Mucosa of rectum (tissue), 2 donors: Measurements from ENCODE around the gene ZDHHC7.
"Not testable (repeated sequence)": the region's sequence is repeated elsewhere in the genome, so short reads cannot be mapped to it uniquely, and the experiment has no call there.

Source experiments
- H3K27ac ChIP-seq, 2 donors: one replicate each; pipeline ENCODE4 v1.7.0; 2013; ENCODE audit warnings: inconsistent platforms in 2 of 2, low read depth in 2 of 2, low read length in 2 of 2
- H3K27me3 ChIP-seq, 2 donors: one replicate each; pipeline ENCODE4 v1.7.0; 2013; ENCODE audit warnings: low read length in 2 of 2; ENCODE audit not compliant: control insufficient read depth in 2 of 2, insufficient read depth in 2 of 2
- H3K36me3 ChIP-seq, 2 donors: one replicate each; pipeline ENCODE4 v1.7.0; 2013; ENCODE audit warnings: low read length in 2 of 2; ENCODE audit not compliant: control insufficient read depth in 2 of 2, insufficient read depth in 2 of 2
- H3K4me1 ChIP-seq, 2 donors: one replicate each; pipeline ENCODE4 v1.7.0; 2013; ENCODE audit warnings: low read length in 2 of 2, mild to moderate bottlenecking in 1 of 2; ENCODE audit not compliant: control insufficient read depth in 2 of 2, insufficient read depth in 2 of 2
- H3K4me3 ChIP-seq, 2 donors: one replicate each; pipeline ENCODE4 v1.7.0; 2013; ENCODE audit warnings: low read length in 2 of 2
- H3K9ac ChIP-seq, 2 donors: one replicate each; pipeline ENCODE4 v1.7.0; 2013; ENCODE audit warnings: low read length in 2 of 2, low read depth in 1 of 2, mild to moderate bottlenecking in 1 of 2
- H3K9me3 ChIP-seq, 2 donors: one replicate each; pipeline ENCODE4 v1.7.0; 2013; ENCODE audit warnings: low read length in 2 of 2; ENCODE audit not compliant: control insufficient read depth in 2 of 2
- donor health status: healthy.
- donor health status: Normal muscosa, but diverticular disease.

ZDHHC7 gene

DNA sequence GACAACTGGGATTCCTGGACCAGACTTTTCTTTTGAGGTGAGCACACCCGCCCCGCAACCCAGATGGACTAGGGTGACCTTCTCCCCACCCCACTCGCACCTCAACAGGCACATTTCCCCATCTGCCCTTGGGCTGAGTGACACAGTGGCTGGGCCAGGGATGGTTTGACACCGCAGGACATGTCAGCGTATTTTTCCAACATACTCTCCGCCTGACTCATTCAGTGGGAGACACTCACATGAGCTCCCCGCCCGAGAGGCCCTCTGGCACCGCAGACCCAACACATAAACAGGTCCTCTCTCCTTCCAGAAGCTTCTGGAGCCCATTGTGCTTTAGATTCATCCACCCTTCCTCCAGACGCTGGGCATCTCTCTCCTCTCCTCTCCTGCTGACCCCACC is 69.4 kb downstream of the ZDHHC7 start:
- H3K9me3 ChIP-seq, result no peaks in the 10 kb centered on the region
- peaks cover 0 to 2% of the 10 kb centered on the region in 2 donors for H3K4me1 ChIP-seq
- no peaks in the 10 kb centered on the region for H3K36me3 ChIP-seq
- H3K27ac ChIP-seq, result no peak overlapping the region
- no peaks in the 10 kb centered on the region for H3K27me3 ChIP-seq
- H3K4me3 ChIP-seq, result no peak overlapping the region
- no peak overlapping the region for H3K9ac ChIP-seq

- Histone ChIP-seq H3K9me3 (no peaks in the 10 kb centered on the region), H3K4me3 (no peak overlapping the region), H3K4me1 (no peaks in the 10 kb centered on the region), H3K27me3 (no peaks in the 10 kb centered on the region), H3K9ac (no peak overlapping the region), H3K36me3 (no peaks in the 10 kb centered on the region), H3K27ac (peak overlapping the region; percentile 16 to 26)
Measured at GRCh38 chr16:84940670-84941551, 70.4 kb downstream of the ZDHHC7 start.

DNA sequence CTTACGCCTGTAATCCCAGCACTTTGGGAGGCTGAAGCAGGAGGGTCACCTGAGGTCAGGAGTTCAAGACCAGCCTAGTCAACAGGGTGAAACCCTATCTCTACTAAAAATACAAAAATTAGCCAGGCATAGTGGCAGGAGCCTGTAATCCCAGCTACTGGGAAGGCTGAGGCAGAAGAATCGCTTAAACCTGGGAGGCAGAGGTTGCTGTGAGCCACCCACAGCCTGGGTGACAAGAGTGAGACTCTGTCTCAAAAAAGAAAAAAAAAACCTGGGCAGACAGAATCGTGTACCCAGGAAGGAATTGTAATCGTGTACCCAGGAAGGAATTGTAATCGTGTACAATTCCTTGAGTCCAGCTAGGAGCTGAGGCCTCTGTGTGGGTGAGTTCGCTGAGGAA is 72.7 kb downstream of the ZDHHC7 start:
- H3K36me3 ChIP-seq, H3K9me3 ChIP-seq, H3K27me3 ChIP-seq, H3K9ac ChIP-seq, H3K27ac ChIP-seq, H3K4me1 ChIP-seq, H3K4me3 ChIP-seq: not testable (repeated sequence)

DNA sequence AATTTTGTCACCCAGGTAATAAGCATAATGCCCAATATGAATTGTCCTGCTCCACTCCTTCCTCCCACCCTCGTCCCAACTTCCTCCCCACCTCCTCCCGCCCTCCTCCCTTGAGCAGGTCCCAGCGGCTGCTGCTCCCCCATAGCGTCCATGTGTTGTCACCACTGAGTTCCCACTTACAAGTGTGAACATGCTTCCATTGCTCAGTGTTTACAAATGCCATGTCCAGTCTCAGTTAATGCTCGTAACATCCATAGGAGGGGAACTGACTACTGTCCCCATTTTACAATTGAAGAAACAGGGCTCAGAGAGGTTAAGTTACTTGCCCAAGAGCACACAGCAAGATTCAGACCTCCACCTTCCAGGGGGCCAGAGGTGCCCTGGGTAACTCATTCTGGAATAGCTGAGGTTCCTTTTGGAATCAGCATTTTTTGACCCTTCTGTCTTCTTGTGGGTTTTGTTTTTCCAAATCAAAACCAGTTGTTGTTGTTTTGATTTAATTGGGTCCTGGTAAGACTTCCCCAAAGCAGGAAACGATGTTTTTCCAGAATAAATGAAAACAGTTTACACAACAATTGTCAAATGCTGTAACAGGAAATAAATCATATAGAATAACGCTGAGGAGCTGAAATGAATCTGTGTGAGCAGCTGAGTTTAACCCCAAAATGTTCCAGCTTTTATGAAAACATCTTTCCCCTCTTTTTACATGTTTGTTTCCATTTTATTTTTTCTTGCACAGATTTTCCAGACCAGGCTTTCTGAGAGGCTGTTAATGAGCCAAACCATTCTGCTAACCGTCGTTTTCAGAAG is 73.9 kb downstream of the ZDHHC7 start:
- no peaks in the 10 kb centered on the region for H3K36me3 ChIP-seq
- peaks cover 0 to 3% of the 10 kb centered on the region in 2 donors for H3K4me1 ChIP-seq
- H3K9ac ChIP-seq, result no peak overlapping the region
- H3K27ac ChIP-seq, result no peak overlapping the region
- no peaks in the 10 kb centered on the region for H3K9me3 ChIP-seq
- H3K4me3 ChIP-seq, result no peak overlapping the region
- no peaks in the 10 kb centered on the region for H3K27me3 ChIP-seq

- Histone ChIP-seq H3K9ac (no peak overlapping the region), H3K4me3 (no peak overlapping the region), H3K27ac (peak overlapping the region; percentile 16 to 49)
Measured at GRCh38 chr16:84933774-84934631, 77.3 kb downstream of the ZDHHC7 start.

DNA sequence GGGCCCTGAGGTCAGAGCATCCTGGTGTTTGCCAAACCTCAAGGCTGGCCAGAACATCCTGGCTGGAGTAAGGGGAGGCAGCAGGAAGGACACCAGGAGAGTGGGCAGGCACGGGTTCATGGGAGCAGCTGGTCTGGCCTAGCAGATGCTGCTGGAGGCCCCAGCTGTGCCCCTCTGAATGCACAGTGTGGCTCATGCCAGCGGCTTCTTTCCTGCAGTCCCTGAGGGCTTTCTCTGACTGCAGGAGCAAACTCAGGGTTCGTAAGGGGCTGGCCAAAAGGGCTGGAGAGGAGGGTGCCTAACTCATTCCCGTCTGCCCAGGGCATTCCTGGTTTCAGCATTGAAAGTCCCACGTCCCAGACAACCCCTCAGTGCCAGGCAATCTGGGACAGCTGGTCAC is 78.7 kb downstream of the ZDHHC7 start:
- Histone ChIP-seq H3K27me3 (no peaks in the 10 kb centered on the region), H3K9me3 (no peaks in the 10 kb centered on the region), H3K9ac (no peak overlapping the region), H3K27ac (no peak overlapping the region), H3K4me3 (no peak overlapping the region), H3K4me1 (peaks cover 5 to 19% of the 10 kb centered on the region in 2 donors), H3K36me3 (no peaks in the 10 kb centered on the region)

More at GRCh38 chr16:84933774-84934631, 77.3 kb downstream of the ZDHHC7 start:
- Histone ChIP-seq H3K4me1 (peaks cover 3 to 9% of the 10 kb centered on the region in 2 donors), H3K9me3 (no peaks in the 10 kb centered on the region), H3K27me3 (no peaks in the 10 kb centered on the region), H3K36me3 (no peaks in the 10 kb centered on the region)

DNA sequence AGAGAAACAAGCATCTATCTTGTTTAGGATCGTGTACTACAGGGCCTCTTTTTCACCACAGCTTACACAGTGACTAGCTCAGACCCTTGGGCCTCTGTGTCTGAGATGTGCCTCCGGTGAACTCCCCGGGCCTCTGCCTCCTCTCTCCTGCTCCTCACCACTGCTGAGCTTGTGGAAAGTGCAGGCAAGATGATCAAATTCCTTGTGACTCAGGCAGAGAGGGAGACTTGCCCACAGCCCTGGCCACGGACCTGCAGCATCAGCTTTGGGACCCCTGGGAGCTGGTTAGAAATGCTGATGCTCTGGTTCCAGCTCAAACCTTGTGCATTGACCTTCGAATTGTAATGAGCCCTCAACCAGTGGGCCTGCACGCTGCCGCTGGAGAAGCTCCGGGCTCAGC is 79.8 kb downstream of the ZDHHC7 start:
- H3K4me3 ChIP-seq, result no peak overlapping the region
- no peaks in the 10 kb centered on the region for H3K27me3 ChIP-seq

DNA sequence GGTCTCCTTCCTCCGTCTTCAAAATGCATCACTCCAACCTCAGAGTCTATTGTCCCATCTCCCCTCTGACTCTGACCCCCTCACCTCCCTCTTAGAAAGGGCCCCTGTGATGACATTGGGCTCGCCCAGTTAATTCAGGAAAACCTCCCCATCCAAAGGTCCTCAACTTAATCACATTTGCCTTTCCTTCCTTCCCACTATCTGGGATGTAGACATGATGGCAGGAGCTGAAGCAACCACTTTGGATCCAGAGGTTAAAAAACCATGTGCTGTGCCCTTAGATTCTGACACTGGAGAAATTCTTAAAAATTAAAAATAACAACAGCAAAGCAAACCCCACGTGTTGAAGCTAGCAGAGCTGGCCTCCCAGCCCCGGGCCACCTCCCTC is 80.2 kb downstream of the ZDHHC7 start:
- no peak overlapping the region for H3K4me3 ChIP-seq
- H3K36me3 ChIP-seq, result no peaks in the 10 kb centered on the region
- peaks cover 5 to 19% of the 10 kb centered on the region in 2 donors for H3K4me1 ChIP-seq
- no peaks in the 10 kb centered on the region for H3K9me3 ChIP-seq
- H3K27me3 ChIP-seq, result no peaks in the 10 kb centered on the region
- H3K9ac ChIP-seq, result no peak overlapping the region
- no peak overlapping the region for H3K27ac ChIP-seq

More for the DNA sequence above, 79.8 kb downstream of the ZDHHC7 start:
- Histone ChIP-seq H3K36me3 (no peaks in the 10 kb centered on the region), H3K9ac (no peak overlapping the region), H3K4me1 (peaks cover 5 to 19% of the 10 kb centered on the region in 2 donors), H3K27ac (no peak overlapping the region), H3K9me3 (no peaks in the 10 kb centered on the region)

DNA sequence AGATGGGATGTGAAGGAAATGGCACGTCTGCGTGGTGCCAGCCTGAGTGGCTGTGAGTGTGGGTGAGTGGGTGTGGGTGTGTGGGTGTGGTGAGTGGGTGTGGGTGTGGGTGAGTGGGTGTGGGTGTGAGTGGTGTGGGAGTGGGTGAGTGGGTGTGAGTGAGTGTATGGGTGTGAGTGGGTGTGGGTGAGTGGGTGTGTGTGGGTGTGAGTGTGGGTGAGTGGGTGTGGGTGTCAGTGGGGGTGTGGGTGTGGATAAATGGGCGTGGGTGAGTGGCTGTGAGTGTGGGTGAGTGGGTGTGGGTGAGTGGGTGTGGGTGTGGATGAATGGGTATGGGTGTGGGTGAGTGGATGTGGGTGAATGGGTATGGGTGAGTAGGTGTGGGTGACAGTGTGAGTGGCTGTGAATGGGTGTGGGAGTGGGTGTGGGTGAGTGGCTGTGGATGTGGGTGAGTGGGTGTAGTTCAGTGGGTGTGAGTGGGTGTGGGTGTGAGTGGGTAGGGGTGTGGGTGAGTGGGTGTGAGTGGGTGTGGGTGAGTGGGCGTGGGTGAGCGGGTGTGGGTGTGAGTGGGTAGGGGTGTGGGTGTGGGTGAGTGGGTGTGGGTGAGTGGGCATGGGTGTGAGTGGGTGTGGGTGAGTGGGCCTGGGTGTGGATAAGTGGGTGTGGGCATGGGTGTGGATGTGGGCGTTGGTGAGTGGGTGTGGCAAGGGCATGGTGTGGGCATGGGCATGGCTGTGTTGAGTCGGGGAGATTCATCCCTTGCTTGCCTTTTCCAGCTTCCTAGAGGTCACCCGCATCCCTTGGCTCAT is 80.8 kb downstream of the ZDHHC7 start:
- Histone ChIP-seq H3K27ac (no peak overlapping the region), H3K9me3 (no peaks in the 10 kb centered on the region), H3K9ac (no peak overlapping the region), H3K36me3 (no peaks in the 10 kb centered on the region), H3K4me1 (peaks cover 5 to 19% of the 10 kb centered on the region in 2 donors), H3K27me3 (no peaks in the 10 kb centered on the region), H3K4me3 (no peak overlapping the region)
